ENCODE measurements around the gene RNFT2.

RNFT2 gene

DNA sequence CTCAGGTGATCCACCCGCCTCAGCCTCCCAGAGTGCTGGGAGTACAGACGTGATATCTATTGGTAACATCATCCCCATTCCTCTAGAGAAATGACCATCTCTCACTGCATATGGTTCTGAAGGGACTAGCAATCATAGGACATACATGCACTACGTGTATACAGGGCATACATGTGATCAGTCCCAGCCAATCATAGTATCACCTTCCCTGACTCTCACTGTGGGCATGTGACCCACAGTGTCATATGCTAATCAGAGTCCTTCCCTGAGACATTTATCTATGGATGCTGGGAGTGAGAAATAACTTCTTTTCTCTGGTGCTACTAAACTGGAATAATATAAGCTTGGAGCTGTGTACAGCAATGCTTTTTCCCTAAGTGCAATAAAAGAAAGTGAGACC is 160.6 kb downstream of the RNFT2 start:
- DNase-seq (ENCODE audit: low read depth) = no peak
- no peak overlapping the region for H3K4me3 ChIP-seq (ENCODE audit: low read length)
- TF ChIP-seq, protein P1, sequence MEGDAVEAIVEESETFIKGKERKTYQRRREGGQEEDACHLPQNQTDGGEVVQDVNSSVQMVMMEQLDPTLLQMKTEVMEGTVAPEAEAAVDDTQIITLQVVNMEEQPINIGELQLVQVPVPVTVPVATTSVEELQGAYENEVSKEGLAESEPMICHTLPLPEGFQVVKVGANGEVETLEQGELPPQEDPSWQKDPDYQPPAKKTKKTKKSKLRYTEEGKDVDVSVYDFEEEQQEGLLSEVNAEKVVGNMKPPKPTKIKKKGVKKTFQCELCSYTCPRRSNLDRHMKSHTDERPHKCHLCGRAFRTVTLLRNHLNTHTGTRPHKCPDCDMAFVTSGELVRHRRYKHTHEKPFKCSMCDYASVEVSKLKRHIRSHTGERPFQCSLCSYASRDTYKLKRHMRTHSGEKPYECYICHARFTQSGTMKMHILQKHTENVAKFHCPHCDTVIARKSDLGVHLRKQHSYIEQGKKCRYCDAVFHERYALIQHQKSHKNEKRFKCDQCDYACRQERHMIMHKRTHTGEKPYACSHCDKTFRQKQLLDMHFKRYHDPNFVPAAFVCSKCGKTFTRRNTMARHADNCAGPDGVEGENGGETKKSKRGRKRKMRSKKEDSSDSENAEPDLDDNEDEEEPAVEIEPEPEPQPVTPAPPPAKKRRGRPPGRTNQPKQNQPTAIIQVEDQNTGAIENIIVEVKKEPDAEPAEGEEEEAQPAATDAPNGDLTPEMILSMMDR (IDR thresholded peaks at IDR 0.05; ENCODE audit: insufficient read depth, low read depth, low read length, missing control alignments) = no peak

DNA sequence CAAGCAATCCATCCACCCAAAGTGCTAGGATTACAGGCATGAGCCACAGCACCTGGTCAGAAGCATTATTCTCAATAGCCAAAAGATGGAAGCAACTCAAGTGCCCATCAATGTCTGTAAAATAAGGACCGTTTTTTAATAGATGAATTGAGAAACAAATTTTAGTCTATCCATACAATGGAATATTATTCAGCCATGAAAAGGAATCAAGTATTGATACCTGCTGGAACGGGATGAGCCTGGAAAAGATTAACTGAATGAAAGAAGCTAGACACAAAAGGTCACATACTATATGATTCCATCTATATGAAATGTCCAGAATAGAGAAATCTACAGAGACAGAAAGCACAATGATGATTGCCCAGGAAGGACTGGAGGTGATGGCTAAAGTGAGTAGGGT is 163.5 kb downstream of the RNFT2 start:
- no peak overlapping the region for H3K4me3 ChIP-seq (ENCODE audit: low read length)
- no peak for DNase-seq (ENCODE audit: low read depth)
- TF ChIP-seq, protein P1 (IDR thresholded peaks at IDR 0.05; ENCODE audit: insufficient read depth, low read depth, low read length, missing control alignments) = no peak
